Measurements from ENCODE around the gene PPP2R1B. TPM values are rescaled to one million over a fixed set of nuclear protein-coding genes. Genes with fewer than 3 reads are reported as not detected.

Gene PPP2R1B
- total RNA-seq, 1 donor from 2014 or later: 37.9 TPM

DNA sequence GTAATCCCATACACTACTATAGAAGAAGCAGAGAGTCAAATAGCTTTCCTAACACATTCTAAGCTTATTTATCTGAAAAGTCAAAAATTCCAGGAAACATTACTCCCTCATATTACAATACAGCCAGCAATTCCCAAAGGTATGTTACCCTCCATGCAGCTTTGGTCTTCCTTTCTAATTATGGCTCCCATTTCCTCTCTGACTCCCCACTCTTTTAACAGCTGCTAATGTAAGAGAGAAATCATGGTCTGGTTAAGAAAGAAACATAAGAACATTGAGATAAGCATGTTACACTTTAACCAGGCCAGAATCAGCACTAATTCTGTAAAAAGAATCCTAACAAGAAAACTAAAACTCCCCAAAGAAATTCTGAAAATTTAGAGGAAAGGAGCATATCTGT, 6.8 kb downstream of the PPP2R1B start:
- ChIA-PET POLR2A (no interaction called here), CTCF (interaction anchor here (0.5 kb wide), 1 partner anchor 193 kb away, joined by 3 read pairs; no protein-coding TSS in a partner anchor)
- Mint-ChIP-seq H3K27me3 (no peaks in the 10 kb centered on the region), H3K9me3 (no peaks in the 10 kb centered on the region), H3K36me3 (ENCODE audit: low read depth) (peaks cover 80% of the 10 kb centered on the region), H3K27ac (no peak overlapping the region), H3K4me3 (no peak overlapping the region), H3K4me1 (peaks cover 6% of the 10 kb centered on the region)
- TF ChIP-seq CTCF (IDR thresholded peaks at IDR 0.05): no peak
- DNase-seq (no peak), ATAC-seq (ENCODE audit: low read depth) (no peak)
- intact Hi-C loops (cut with micrococcal nuclease): no loop called here

DNA sequence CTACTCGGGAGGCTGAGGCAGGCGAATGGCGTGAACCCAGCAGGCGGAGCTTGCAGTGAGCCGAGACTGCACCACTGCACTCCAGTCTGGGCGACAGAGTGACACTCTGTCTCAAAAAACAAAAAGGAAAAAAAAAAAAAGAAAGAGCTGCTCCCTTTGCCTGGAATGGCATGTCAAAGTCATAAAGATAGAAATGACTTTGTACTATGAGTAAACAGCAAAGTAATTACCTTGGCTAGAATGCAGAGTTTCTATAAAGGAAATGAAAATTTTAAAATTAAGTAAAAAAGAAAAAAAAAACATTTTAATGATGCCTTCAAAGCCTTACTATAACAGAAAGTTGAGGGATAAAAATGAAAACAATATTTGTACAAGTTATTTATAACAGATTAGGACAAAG, 10.1 kb downstream of the PPP2R1B start:
- Mint-ChIP-seq H3K4me1 (no peaks in the 10 kb centered on the region), H3K4me3 (no peak overlapping the region), H3K27me3 (no peaks in the 10 kb centered on the region), H3K27ac (no peak overlapping the region), H3K9me3 (no peaks in the 10 kb centered on the region), H3K36me3 (ENCODE audit: low read depth) (peaks cover 80% of the 10 kb centered on the region)
- ATAC-seq (ENCODE audit: low read depth) (no peak), DNase-seq (no peak)
- no peak for TF ChIP-seq CTCF (IDR thresholded peaks at IDR 0.05)
- ChIA-PET CTCF (no interaction called here), POLR2A (interaction anchor here (0.7 kb wide), 1 partner anchor 124 kb away, joined by 3 read pairs; no protein-coding TSS in a partner anchor)
- intact Hi-C loops (cut with micrococcal nuclease): no loop called here

DNA sequence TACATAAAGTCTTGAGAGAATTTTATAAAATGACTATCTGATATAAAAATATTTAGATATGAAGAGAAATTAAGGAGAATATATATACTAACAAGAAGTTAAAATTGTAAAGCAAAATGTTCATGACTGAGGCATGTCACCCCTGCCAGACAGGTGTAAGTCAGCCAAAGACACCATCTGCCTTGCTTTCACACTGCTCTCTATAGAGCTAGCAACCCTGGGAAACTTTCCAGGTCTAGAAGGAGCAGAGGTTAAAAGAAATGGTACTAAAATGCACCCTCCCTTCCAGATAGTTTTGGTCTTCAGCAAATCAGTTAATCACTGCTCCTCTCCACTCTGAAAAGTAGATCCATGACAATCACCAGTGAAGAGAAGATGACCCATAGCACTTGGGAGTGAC, 16.5 kb downstream of the PPP2R1B start:
- CTCF ChIA-PET: no interaction called here
- TF ChIP-seq CTCF (IDR thresholded peaks at IDR 0.05): no peak
- Mint-ChIP-seq H3K9me3 (peaks cover 2% of the 10 kb centered on the region), H3K4me3 (no peak overlapping the region), H3K4me1 (no peaks in the 10 kb centered on the region), H3K27me3 (no peaks in the 10 kb centered on the region), H3K36me3 (ENCODE audit: low read depth) (peaks cover 82% of the 10 kb centered on the region), H3K27ac (no peak overlapping the region)
- POLR2A ChIA-PET: no interaction called here
- DNase-seq: no peak
- intact Hi-C loops (cut with micrococcal nuclease): no loop called here
- no peak for ATAC-seq (ENCODE audit: low read depth)

- intact Hi-C loops (cut with micrococcal nuclease): no loop called here
- Mint-ChIP-seq H3K4me1 (no peaks in the 10 kb centered on the region), H3K9me3 (peaks cover 2% of the 10 kb centered on the region), H3K27me3 (no peaks in the 10 kb centered on the region), H3K36me3 (ENCODE audit: low read depth) (peaks cover 85% of the 10 kb centered on the region), H3K4me3 (no peak overlapping the region), H3K27ac (no peak overlapping the region)
- ChIA-PET CTCF (no interaction called here), POLR2A (no interaction called here)
- no peak for TF ChIP-seq CTCF (IDR thresholded peaks at IDR 0.05)
- DNase-seq: no peak
- no peak for ATAC-seq (ENCODE audit: low read depth)
These were observed 18.0 kb downstream of the PPP2R1B start for GRCh38 chr11:111748035-111748804.

- Mint-ChIP-seq H3K4me3 (no peak overlapping the region), H3K36me3 (ENCODE audit: low read depth) (peaks cover 87% of the 10 kb centered on the region), H3K4me1 (no peaks in the 10 kb centered on the region), H3K9me3 (peaks cover 2% of the 10 kb centered on the region), H3K27ac (no peak overlapping the region), H3K27me3 (no peaks in the 10 kb centered on the region)
- ChIA-PET CTCF (no interaction called here), POLR2A (no interaction called here)
- no peak for DNase-seq
- ATAC-seq (ENCODE audit: low read depth): no peak
- intact Hi-C loops (cut with micrococcal nuclease): no loop called here
- TF ChIP-seq CTCF (IDR thresholded peaks at IDR 0.05): no peak
These were observed 20.3 kb downstream of the PPP2R1B start for GRCh38 chr11:111745719-111746504.

All from activated B cell treated with CpG ODN at 0.5 μM for 24 hours (primary cell).